IPS DF 4.7 (cell line): ENCODE results near the gene LYL1.

Experiments used
- DNase-seq: peaks from one replicate; pipeline ENCODE4 v3.0.0-alpha.2; 2013; ENCODE audit warnings: low spot score; ENCODE audit errors: extremely low read depth

Gene LYL1

DNA sequence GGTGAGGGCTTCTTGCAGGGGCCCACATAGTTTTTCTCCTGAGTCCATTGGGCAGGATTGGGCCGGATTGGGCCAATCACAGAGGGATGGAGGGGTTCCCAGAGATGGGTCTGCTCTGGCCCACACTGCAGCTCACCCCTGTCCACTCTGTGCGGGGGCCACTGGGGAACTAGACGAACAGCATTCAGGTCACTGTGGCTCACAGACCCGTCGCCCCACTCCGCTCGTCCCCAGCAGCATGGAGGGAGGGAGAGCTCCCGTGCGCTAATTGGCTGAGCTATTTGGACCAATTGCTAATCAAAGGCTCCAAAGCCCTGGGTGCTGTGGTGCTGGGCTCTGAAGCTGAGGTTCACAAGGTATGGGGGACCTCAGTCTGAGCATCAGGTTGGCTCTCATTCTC lies 26.7 kb upstream of the LYL1 start:
- no peak for DNase-seq

DNA sequence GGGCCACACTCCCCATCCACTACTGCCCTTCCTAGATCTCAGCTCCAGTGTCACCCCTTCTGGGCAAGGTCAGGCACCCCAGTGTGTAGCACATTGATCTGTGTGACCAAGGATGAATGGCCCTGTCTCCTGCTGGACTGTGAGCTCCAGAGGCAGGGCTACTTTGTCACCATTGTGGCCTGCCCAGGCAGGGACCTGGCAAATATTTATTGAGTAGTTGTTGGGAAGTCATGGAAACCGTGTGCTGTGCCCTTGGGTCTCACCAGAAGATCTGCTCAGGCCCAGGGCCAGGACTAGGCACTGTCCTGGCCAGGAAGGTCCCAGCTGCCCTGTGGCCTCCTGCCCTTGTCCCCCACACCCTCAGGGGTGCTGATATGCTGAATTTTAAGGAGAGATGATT lies 25.9 kb upstream of the LYL1 start:
- DNase-seq: no peak

DNA sequence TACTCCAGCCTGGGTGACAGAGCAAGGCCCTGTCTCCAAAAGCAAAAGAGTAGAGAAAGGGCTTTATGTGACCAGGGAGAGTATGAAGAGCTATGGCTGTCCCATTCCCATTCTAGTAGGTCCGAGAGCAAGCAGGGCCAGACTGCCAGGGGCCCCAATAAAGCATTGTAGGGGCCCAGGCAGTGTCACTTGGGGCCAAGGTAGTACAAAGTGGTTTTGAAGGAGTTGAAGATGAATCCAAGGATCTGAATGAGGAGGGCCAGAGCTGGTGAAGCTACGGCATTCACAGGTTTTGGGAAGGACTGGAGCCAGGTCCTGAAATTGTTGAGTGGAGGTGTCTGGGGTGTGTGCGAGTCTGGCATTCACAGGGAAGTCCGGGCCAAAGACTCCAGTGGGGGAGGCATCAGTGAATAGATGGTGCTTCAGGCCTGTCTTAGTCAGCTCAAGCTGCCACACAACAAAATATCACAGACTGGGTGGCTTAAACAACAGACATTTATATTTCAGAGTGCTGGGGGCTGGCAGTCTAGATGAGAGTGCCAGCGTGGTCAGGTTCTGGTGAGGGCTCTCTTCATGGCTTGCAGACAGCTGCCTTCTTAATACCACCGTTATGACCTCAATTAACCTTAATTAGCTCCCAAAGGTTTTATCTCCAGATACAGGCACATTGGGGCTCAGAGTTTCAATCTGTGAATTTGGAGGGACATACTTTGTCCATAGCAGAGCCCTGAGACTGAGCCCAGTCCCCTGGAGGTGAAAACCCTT lies 25.3 kb upstream of the LYL1 start:
- DNase-seq: no peak

DNA sequence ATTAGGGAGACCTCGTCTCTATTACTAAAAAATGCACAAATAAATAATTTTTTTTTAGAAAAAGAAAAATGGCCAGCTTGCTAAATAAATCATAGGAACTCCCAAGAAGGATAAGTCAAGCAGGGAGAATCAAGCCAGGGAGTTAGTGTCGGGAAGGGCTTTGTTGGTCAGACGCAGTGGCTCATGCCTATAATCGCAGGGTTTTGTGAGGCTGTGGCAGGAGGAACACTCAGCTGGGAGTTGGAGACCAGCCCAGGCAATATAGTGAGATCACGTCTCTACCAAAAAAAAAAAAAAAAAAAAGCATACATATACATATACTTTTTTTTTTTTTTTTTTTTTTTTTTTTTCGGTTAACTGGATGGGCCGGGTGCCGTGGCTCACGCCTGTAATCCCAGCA lies 24.4 kb upstream of the LYL1 start:
- DNase-seq: no peak

DNA sequence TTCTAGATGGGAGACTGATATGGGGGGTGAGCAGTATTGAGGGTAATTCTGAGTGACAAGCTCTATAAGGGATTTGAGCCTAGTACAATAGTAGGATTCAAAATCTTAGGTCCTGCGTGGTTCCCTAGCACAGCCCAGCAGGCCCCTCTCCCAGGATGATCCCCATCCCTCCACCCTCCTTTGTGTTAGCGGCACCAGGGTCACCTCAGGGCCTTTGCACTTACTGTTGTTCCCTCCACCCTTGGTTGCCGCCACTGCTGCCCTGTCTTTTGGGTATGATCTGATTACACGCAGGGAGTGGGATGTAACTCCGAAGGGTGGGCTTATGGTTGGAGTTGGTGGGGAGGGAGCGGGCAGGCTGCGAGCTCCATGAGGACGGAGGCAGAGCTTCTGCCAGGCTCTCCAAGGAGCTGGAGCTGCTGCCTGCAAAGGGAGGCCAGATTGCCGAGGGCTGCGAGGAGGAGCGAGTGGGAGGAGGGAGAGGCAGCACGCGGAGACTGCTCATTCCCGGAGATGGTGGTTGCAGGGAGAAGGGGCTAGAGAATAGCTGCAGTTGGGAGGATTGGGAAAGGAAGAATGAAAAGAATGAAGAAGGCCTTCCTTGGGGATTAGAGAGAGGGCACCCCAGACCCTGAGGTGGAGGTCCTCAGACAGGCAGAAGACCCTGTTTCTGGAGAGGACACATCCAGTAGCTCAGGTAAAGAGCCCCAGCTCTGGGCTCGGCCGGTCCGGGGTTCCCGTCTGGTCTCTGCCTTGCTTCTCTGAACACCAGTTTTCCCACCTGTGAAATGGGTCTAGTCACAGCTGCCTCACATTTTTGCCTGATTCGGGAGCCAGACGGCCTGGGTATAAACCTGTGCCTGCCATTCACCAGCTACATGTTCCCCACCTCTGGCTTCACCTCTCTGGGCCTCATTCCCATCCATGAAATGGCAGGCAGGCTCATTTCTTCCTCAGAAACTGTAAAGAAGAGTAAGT lies 20.6 kb upstream of the LYL1 start:
- no peak for DNase-seq

DNA sequence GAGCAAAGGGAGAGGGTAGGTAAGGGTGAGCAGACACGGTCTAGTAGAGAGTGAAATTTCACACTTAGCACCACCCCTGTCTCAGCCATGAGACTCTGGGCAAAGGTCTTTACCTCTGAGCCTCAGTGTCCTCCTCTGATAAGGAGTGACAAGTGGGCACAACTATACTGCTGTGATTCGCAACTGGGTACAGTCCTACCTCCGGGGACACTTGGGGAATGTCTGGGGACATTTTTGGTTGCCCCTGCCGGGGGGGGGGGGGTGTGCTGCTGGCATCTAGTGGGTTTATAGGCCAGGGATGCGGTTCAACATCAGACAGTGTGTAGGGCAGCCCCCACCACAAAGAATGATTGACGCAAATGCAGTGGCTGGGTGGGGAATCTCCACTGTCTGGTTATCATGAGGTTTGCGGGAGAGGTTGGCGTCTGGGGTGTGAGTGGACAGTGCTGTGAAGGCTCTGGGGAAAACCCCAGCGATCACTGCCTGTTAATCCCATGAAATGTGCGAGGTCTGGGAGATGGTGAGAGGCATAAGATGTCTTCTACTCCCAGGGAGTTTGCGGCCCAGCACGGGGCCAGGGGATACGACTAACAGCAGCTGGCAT lies 19.7 kb upstream of the LYL1 start:
- no peak for DNase-seq

DNA sequence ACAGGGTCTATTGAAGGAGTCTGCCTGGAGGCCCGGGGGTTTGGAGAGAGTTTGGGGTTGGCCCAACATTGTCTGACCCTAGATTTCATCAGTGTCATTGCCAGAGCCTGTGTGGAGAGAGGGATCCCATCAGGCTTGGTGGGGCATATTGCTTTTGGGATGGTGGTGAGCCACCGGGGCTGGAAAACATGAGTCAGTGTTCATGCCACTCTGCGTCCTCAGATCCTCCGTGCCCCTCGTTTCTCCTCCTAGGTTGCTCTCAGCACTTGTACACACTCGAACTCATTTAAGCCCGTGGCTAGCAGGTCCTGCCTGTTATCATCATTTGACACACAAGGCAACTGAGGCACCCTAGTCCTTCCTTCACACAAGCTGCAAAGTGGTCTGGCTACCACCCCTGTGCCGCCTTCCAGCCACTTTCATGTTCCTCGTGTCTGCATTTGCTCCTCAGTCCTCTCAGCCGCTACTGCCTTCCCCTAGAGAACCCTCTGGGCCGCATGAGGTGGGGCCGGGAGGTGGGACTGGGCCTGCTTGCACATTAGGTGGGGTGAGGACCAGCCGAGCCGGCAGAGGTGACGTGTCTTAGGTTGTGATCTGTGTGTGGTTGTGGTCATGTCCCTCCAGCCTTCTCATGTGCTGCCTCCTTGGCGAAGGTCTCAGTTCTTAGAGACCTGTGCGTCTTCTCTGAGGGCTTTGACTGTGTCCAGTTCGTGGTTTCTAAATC lies 19.1 kb upstream of the LYL1 start:
- no peak for DNase-seq

DNA sequence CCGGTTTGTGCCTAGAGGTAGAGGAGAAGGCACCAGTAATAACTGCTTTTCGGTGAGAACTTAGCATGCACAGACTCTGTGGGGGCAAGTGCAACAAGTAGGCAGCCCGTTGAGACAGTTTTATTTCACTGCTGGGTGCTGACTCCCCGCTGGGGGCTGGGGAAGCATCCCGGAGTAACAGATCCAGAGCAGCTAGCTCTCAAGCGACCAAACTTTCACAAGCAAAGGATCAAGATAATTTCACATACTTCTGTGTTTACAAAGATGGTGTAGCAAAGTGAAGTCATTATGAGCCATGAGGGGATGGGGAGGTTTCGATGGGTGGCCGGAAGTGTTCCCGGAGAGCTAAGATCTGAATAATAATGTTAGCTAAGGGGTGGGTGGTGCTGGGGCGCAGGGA lies 18.2 kb upstream of the LYL1 start:
- DNase-seq: no peak

DNA sequence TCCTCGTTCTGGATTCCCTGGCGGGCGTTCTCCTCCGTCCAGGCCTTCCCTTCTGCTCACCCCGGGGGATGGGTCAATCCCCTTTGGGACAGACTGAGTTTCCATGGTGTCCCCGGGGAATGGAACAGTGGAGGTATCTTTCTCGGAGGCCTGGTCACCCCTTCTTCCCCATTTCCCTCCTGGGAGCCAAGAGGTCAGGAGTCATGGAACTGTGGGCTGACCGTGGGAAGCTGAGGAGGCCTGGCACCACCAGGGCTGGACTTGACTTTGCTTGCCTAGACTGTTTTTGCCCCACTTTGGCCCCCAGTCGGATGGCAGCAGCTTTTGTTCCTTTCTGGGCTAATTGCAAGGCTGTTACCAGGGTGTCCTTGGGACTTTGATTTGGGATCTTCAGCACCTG lies 17.4 kb upstream of the LYL1 start:
- DNase-seq: no peak

DNA sequence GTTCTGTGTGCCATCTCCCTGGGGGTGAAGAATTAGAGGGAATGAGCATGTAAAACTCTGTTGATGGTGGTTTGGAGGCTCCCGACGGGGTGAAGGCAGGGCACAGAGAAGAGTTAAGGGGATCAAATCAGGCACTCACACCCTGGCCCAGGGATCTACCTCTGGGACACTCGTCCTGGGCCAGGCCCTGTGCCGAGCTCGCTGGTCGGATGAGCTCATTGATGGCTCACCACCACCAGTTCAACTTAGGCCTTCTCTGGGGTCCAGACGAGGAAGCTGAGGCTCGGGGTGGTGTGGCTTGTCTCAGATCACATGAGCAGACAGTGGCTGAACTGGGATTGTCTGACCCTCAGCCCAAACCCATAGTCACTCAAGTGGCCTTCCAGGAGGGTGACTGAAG lies 17.0 kb upstream of the LYL1 start:
- no peak for DNase-seq

DNA sequence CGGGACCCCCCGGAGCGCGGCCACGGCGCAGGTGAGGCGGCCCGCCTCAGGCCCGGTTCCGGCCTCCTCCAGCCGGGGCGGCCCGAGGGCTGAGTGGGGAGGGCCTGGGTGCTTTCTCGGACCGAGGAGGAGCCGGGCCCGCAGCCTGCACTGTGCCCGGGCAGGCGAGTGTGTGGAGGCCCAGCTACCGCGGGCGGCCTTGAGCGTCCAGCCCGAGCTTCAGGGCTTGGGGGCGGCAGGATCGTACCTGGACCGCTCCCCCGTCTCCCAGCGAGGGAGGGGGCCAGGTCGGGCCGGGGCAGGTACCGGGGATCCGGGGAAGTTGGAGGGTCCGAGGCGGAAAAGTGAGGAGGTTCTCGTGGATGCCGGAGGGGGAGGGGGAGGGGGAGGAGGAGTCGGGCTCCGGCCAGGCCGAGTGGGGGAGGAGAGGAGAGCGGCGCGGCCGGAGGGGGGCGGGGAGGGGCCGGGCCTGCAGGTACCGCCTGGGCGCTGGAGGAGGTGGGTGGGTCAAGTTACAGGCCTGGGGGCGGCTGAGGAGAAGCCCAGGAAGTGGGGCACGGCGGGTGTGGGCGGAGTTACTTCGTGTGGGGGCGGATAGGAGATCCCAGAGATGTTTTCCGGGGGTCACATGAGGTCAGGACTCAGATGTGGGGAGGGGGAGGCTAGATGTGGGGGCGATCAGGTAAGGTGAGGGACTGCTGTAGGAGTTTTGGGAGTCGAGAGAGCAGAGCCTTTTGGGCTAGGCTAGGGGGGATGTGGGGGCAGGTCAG lies 16.0 kb upstream of the LYL1 start:
- no peak for DNase-seq

DNA sequence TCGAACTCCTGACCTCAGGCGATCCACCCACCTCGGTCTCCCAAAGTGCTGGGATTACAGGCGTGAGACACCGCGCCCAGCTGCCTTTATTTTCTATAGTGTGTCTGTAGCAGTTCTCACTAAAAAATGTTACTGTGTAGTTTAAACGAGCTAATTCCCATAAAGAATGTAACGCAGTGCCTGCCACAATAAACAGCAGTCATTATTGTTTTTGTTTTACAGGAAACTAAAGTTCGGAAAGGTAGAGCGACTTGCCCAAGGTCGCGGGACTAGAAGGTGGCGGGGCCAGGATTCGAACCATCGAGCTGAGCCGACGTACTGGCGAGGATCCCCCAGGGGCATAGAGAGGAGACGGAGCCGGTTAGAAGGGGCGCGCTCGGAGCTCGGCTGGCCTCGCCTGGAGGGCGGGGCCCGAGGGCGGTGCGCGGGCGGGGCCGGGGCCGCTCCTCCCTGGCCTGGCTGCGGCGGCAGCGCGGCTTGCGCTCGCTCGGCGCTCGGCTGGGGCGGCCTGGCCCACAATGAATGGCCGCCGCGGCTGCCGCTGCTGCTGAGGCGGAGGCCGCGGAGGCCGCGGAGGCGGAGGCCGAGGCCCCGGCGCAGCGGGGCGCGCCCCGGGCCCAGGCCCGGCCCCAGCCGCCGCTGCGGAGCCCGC lies 15.2 kb upstream of the LYL1 start, which contains the start of gene NACC1:
NACC1 (plus strand) TSS at position 493 of the 652 bp plus-strand sequence. CDS start 16,944 bp downstream, outside the sequence.
- no peak for DNase-seq

DNA sequence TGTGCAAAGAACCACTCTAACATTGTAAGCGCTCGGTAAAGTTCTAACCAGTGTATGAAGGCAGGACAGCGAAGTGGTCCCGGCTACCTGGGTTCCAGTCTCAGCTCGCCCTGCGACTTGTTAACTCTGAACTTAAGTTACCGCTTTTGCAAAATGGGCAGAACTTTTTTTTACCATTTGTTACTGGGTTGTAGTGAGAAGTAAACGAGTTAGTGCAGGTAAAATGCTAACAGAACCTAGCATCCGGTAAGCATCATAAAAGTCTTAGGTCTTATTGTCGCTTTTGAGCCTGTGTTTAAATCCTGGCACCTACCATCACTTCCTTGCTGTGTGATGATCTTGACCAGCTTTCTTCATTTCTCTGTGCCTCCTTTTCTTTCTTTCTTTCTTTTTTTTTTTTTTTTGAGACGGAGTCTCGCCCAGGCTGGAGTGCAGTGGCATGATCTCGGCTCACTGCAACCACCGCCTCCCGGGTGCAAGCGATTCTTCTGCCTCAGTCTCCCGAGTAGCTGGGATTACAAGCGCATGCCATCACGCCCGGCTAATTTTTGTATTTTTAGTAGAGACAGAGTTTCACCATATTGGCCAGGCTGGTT lies 14.6 kb upstream of the LYL1 start:
- DNase-seq: no peak

DNA sequence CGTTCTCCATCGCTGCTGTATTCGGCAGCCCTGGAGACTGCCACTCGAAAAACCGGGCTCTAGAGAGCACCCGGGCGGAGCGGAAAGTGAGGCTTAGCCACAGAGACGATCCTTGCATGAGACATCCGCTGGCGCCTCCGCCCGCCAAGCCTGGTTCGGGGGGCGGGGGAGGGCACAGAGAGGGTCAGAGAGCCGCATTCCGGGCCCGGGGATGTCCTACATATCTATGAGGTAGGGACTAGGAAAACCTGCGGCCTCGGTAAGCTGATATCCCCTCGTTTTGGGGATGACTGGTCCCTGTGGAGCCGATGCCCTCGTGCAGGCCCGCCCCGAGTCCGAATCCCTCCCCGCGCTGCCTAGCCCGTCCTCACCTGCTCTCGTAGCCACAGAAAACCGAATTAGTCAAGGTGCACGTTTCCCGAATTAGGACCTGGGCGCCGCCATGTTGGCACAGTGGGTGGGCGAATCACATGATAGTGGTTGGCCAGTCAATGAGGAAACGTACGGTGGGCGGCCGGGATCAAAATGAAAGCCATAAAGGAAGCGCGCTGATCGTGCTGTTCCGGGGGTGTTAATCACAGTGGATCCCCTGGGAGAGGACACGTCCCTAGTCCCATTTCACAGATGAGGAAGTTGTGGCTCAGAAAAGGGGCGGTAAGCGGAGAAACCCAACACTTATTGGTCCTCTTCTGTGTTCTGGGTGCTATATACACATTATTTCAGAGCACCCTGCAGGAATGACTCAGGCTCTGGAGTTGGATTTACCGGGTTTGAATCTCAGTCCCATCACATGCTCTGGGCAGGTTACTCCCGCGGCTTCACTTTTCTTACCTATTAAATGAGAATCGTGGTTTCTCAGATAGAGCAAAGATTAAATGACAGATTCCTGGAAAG lies 13.9 kb upstream of the LYL1 start, which contains the start of gene TRMT1:
TRMT1 (minus strand) TSS at position 459 of the 894 bp plus-strand sequence; CDS start at position 118, 341 bp downstream.
- DNase-seq: no peak

DNA sequence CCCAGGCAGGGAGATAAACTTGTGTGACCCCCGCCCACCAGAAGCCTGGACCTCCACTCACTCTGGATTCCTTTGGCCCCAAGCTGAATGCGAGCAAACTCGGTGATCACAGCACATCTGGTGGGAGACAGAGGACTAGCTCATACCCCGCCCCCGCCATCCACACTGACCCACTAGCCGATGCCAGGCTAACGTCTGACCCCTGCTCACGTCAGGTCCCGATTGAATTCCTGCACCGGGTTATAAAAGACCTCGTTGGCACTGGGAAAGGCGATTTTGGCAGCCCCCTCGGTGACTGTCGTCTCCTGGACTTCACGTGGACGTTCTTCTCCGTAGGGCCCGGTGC lies 13.3 kb upstream of the LYL1 start:
- DNase-seq: no peak

DNA sequence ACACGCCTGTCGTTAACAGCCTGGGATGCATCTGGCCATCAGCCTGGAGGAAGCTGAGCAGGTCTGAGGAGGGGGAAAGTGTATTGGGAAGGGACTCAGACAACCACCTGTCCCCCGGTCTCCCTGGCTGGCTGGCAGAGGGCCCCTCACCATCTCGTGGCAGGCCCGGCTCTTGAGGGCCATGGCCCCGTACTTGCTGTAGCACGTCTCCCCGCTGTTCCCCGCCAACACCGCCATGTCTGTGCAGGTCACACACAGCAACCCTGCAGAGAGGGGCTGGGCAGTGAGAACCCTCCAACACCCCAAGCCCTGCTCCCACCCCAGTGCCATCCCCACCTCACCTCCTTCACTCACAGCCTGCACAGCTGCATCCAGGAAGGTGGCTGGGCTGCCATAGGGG lies 9.9 kb upstream of the LYL1 start:
- no peak for DNase-seq

DNA sequence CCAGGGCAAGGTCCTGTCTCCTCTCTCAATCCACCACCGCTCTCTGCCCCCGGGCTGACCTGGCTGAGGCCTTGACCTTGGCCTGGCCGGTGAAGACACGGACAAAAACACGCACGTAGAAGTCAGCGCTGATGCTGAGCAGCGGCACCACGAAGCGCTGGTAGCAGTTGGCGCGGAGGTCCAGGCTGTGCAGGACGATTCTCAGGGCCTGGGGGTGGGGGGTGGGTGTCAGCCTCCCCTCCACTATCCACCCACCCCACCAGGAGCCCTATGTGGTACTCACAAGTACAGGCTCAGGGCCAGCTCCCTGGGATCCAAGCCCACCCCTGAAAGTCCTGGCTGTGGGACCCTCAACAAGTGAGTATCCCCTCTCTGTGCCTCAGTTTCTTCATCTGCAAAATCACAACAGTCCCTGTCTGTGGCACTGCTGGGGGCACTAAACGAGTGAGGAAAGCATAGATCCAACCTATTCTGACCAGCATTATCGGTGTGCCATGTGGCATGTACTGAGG lies 7.5 kb upstream of the LYL1 start:
- no peak for DNase-seq

DNA sequence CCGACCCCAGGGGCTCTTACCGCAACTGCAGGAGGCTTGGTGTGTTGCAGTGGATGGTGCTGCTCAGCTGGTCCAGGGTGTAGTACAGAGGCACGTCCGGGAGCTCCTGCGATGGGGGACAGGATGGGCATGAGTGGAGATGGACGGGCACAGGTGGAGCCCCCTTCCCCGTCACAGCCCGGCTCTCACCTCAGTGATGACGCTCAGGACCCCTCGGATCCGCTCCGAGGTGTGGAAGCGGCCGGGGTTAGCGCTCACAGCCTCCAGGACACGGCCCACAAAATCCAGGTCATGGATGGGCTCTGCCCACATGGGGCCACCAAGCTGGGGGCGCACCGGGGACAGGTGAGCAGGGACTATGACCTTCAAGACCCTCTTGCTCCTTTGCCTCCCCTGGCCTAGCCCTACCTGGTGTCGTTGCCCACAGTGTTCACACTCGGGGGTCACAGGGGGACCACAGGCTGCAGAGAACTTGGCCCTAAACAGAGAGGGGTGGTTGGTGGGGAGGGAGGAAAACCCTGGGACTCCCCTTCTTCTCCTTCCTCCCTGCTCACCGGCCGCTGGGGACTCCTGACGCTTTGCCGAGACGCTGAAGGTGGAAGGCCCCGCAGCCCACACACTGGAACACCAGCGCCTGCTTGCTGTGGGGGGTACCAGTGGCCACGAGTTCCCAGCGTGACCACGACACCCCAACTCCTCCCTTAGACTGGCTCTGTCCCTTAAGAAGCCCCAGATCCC lies 6.9 kb upstream of the LYL1 start:
- no peak for DNase-seq
